H1 (cell line): ENCODE data around the gene DPPA5. TPM values are rescaled to one million over a fixed set of nuclear protein-coding genes. Genes with fewer than 3 reads are reported as not detected.

ENCODE experiments used
- CTCF ChIA-PET: fragments of 300-600 bp; sonication (Branson Sonifier 250); formaldehyde crosslinking; loops from one replicate; lab custom pipeline; 2021; ENCODE audit not compliant: partially characterized antibody; lab: Charles Lee
- POLR2A ChIA-PET: fragments of 300-600 bp; sonication (Branson Sonifier 250); formaldehyde crosslinking; loops from one replicate; lab custom pipeline; 2021; ENCODE audit warnings: inconsistent platforms; ENCODE audit not compliant: partially characterized antibody; lab: Charles Lee
- DNase-seq, 2 experiments: peaks; one replicate each; pipeline versions ENCODE4 v3.0.0 to v3.0.0-alpha.2; 2010 to 2022; ENCODE audit warnings: low spot score in 2 of 2, low read depth in 1 of 2, mixed read lengths in 1 of 2
- FAIRE-seq: peaks from 2 replicates; lab custom pipeline; 2011; peaks lifted over from hg19 to GRCh38; lab: Jason Lieb, UNC
- H2AFZ ChIP-seq: 2 replicates; pipeline ENCODE4 v1.8.1; 2012; ENCODE audit warnings: low read length, inconsistent platforms
- H2AK5ac ChIP-seq: 2 replicates; pipeline ENCODE4 v1.6.1; 2013; ENCODE audit warnings: low read depth, low read length
- H2BK120ac ChIP-seq: replicated peaks from 2 replicates; pipeline ENCODE3; 2013; ENCODE audit warnings: low read depth, low read length, inconsistent platforms
- H2BK12ac ChIP-seq: 2 replicates; pipeline ENCODE4 v1.6.1; 2013; ENCODE audit warnings: low read depth, low read length
- H2BK15ac ChIP-seq: 2 replicates; pipeline ENCODE4 v1.6.1; 2013; ENCODE audit warnings: low read length
- H2BK20ac ChIP-seq: 2 replicates; pipeline ENCODE4 v1.6.1; 2013; ENCODE audit warnings: low read length
- H2BK5ac ChIP-seq: 2 replicates; pipeline ENCODE4 v1.6.1; 2013; ENCODE audit warnings: low read depth, low read length
- H3K14ac ChIP-seq: 2 replicates; pipeline ENCODE4 v1.6.1; 2013; ENCODE audit warnings: inconsistent platforms; ENCODE audit not compliant: insufficient read length
- H3K18ac ChIP-seq: 2 replicates; pipeline ENCODE4 v1.6.1; 2013; ENCODE audit warnings: low read length; ENCODE audit errors: extremely low read depth
- H3K23ac ChIP-seq: 2 replicates; pipeline ENCODE4 v1.6.1; 2013; ENCODE audit warnings: inconsistent platforms; ENCODE audit not compliant: insufficient read length
- H3K23me2 ChIP-seq: 2 replicates; pipeline ENCODE4 v1.6.1; 2013; ENCODE audit warnings: low read depth, low read length
- H3K27ac ChIP-seq: 2 replicates; pipeline ENCODE4 v1.6.1; 2011; ENCODE audit warnings: low read depth, low read length, inconsistent platforms
- H3K27me3 ChIP-seq, 4 experiments: replicated peaks in 1 of 4; 1 replicate in 1 of 4; 2 replicates in 3 of 4; pipeline versions ENCODE4 v1.6.1 to v1.8.1; 2011 to 2013; ENCODE audit warnings: low read length in 3 of 4, mild to moderate bottlenecking in 3 of 4, inconsistent platforms in 2 of 4, mixed read lengths in 2 of 4, moderate library complexity in 1 of 4; ENCODE audit not compliant: control insufficient read depth in 3 of 4, insufficient read depth in 3 of 4; ENCODE audit errors: extremely low read depth in 1 of 4
- H3K36me3 ChIP-seq, 4 experiments: 2 replicates each; pipeline versions ENCODE4 v1.6.1 to v1.8.1; 2011 to 2013; ENCODE audit warnings: mild to moderate bottlenecking in 4 of 4, low read length in 3 of 4, moderate library complexity in 2 of 4, control low read depth in 1 of 4, inconsistent platforms in 1 of 4; ENCODE audit not compliant: insufficient read depth in 4 of 4, control insufficient read depth in 2 of 4
- H3K4ac ChIP-seq: replicated peaks from 2 replicates; pipeline ENCODE3; 2013; ENCODE audit warnings: low read length, low read depth, mixed read lengths, inconsistent platforms; ENCODE audit not compliant: insufficient read length
- H3K4me1 ChIP-seq, 4 experiments: replicated peaks in 1 of 4; 1 replicate in 1 of 4; 2 replicates in 3 of 4; pipeline versions ENCODE4 v1.6.1 to v1.8.1; 2011 to 2013; ENCODE audit warnings: low read length in 3 of 4, inconsistent platforms in 2 of 4, mixed read lengths in 1 of 4; ENCODE audit not compliant: insufficient read depth in 4 of 4, control insufficient read depth in 3 of 4
- H3K4me2 ChIP-seq, 2 experiments: 2 replicates each; pipeline versions ENCODE4 v1.6.1 to v1.8.1; 2011 to 2013; ENCODE audit warnings: low read depth in 2 of 2, low read length in 2 of 2, control low read depth in 1 of 2, inconsistent platforms in 1 of 2, mild to moderate bottlenecking in 1 of 2; ENCODE audit not compliant: insufficient read depth in 1 of 2
- H3K4me3 ChIP-seq, 4 experiments: fragments of 200-600, 300-600 bp in 1 of 4; sonication (generic), shearing (Covaris generic), sonication (Bioruptor Twin) in 1 of 4; 2 replicates each; pipeline versions ENCODE4 v1.5.1 to v1.8.1; 2011 to 2016; ENCODE audit warnings: low read length in 4 of 4, low read depth in 3 of 4, control low read depth in 2 of 4, inconsistent platforms in 2 of 4, mild to moderate bottlenecking in 2 of 4, mixed read lengths in 1 of 4, moderate library complexity in 1 of 4; ENCODE audit not compliant: insufficient read depth in 2 of 4; ENCODE audit errors: extremely low read depth in 1 of 4
- H3K56ac ChIP-seq: replicated peaks from 2 replicates; pipeline ENCODE3; 2013; ENCODE audit warnings: low read depth, mild to moderate bottlenecking, mixed read lengths, low read length, inconsistent platforms; ENCODE audit not compliant: insufficient read length
- H3K79me1 ChIP-seq: 2 replicates; pipeline ENCODE4 v1.6.1; 2013; ENCODE audit warnings: low read depth, low read length, control low read depth
- H3K79me2 ChIP-seq, 2 experiments: 2 replicates each; pipeline versions ENCODE4 v1.6.1 to v1.8.1; 2012 to 2013; ENCODE audit warnings: low read length in 2 of 2, mild to moderate bottlenecking in 2 of 2, inconsistent platforms in 1 of 2; ENCODE audit not compliant: insufficient read depth in 2 of 2, control insufficient read depth in 1 of 2
- H3K9ac ChIP-seq, 4 experiments: replicated peaks in 1 of 4; 1 replicate in 1 of 4; 2 replicates in 3 of 4; pipeline versions ENCODE4 v1.6.1 to v1.8.1; 2011 to 2013; ENCODE audit warnings: low read depth in 3 of 4, low read length in 3 of 4, control low read depth in 2 of 4, mild to moderate bottlenecking in 2 of 4, moderate library complexity in 2 of 4, inconsistent platforms in 1 of 4; ENCODE audit errors: extremely low read depth in 1 of 4
- H3K9me3 ChIP-seq, 2 experiments: 2 replicates each; pipeline versions ENCODE4 v1.6.1 to v1.8.1; 2012 to 2013; ENCODE audit warnings: mild to moderate bottlenecking in 2 of 2, moderate library complexity in 2 of 2, control low read depth in 1 of 2, inconsistent platforms in 1 of 2, low read depth in 1 of 2, low read length in 1 of 2, mixed read lengths in 1 of 2; ENCODE audit not compliant: insufficient read depth in 2 of 2
- H4K20me1 ChIP-seq, 2 experiments: replicated peaks in 1 of 2; 2 replicates each; pipeline versions ENCODE3 to v1.8.1; 2011 to 2013; ENCODE audit warnings: inconsistent platforms in 2 of 2, low read length in 2 of 2, mild to moderate bottlenecking in 1 of 2; ENCODE audit not compliant: insufficient read depth in 2 of 2, control insufficient read depth in 1 of 2
- H4K5ac ChIP-seq: 2 replicates; pipeline ENCODE4 v1.6.1; 2013; ENCODE audit warnings: low read length, low read depth, mixed read lengths, inconsistent platforms; ENCODE audit not compliant: insufficient read length
- H4K8ac ChIP-seq: 2 replicates; pipeline ENCODE4 v1.8.0; 2013; ENCODE audit warnings: mild to moderate bottlenecking, moderate library complexity, low read length, inconsistent platforms; ENCODE audit not compliant: insufficient read depth; ENCODE audit errors: extremely low read depth
- H4K91ac ChIP-seq: replicated peaks from 2 replicates; pipeline ENCODE3; 2013; ENCODE audit warnings: low read length, mixed read lengths, inconsistent platforms; ENCODE audit not compliant: insufficient read length
- CBX5 ChIP-seq: fragments of 300-800, 300-1000 bp; sonication (generic); IDR thresholded peaks from 2 replicates; pipeline ENCODE4 v1.7.1; 2016; ENCODE audit warnings: antibody characterized with exemption, low read length, low read depth
- CBX8 ChIP-seq: fragments of 300-800, 300-1000 bp; sonication (generic); IDR thresholded peaks from 2 replicates; pipeline ENCODE4 v1.7.1; 2016; ENCODE audit warnings: low read depth, low read length, borderline replicate concordance
- CHD2 ChIP-seq: IDR thresholded peaks from 2 replicates; pipeline ENCODE4 v1.6.1; 2012; ENCODE audit warnings: low read length, improper control_type of control experiment
- GABPA ChIP-seq: IDR thresholded peaks from 2 replicates; pipeline ENCODE4 v1.6.1; 2011; ENCODE audit warnings: mild to moderate bottlenecking, low read length, moderate library complexity, borderline replicate concordance; ENCODE audit not compliant: insufficient read depth
- SP2 ChIP-seq: IDR thresholded peaks from 2 replicates; pipeline ENCODE4 v1.6.1; 2012; ENCODE audit warnings: mild to moderate bottlenecking, low read length, inconsistent platforms
- TAF1 ChIP-seq: IDR thresholded peaks from 2 replicates; pipeline ENCODE4 v1.6.1; 2011; ENCODE audit warnings: mild to moderate bottlenecking, low read depth, low read length
- ZNF274 ChIP-seq: IDR thresholded peaks from 2 replicates; pipeline ENCODE4 v1.7.0; 2012; ENCODE audit warnings: low read length, borderline replicate concordance; ENCODE audit errors: extremely low read depth
- polyA plus RNA-seq, 7 experiments: library from polyadenylated mRNA; depleted of rRNA in 3 of 7; stranded (reverse) in 5 of 7; unstranded in 2 of 7; fragments of >200 nt in 5 of 7; fragments of 200-250 nt in 2 of 7; gene quantifications; 1 replicate in 5 of 7; 2 replicates in 1 of 7; 4 replicates in 1 of 7; pipeline versions ENCODE4 v1.2.1 to v1.2.3, GENCODE V29; 2011 to 2013; ENCODE audit warnings: missing spikeins in 2 of 7, mixed read lengths in 2 of 7
- total RNA-seq: library from RNA; stranded (reverse); fragmentation: NEBNext Ultra II Directional; extraction: Animal tissue kit (Norgen Biotek cat#: 25700); gene quantifications from 2 replicates; pipeline ENCODE4 v1.2.1, GENCODE V29; 2021
- TF ChIP-seq, protein P1 (sequence below): IDR thresholded peaks from 2 replicates; pipeline ENCODE4 v1.6.1; 2012; ENCODE audit warnings: inconsistent platforms

DPPA5 gene
- total and polyA plus RNA-seq, 2 of the 8 experiments (the other 6 are each of a cell fraction or from before 2014, with no cell fraction given), result 2.0 to 2.9 TPM

DNA sequence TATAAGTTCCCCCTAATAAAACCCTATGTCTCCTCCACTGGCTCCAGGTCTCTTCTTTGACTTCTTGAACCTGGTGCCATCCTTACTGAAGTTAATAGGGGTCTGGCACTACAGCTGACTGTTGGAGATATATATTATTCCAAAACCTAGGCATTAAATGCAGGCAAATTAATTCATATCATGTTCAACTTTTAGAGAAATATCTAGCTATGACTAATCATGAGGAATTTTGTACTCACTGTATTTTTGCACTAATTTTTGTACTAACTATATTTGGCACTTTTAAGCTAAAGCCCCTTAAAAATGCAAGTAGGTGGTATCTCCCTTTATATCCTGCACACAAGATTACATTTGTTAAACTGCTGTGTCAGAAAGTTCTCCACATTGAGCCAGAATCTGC, 10.9 kb downstream of the DPPA5 start:
- Histone ChIP-seq H2AK5ac (no peak overlapping the region), H3K27ac (no peak overlapping the region), H3K4ac (no peak overlapping the region), H2BK5ac (no peak overlapping the region), H4K20me1 (no peaks in the 10 kb centered on the region), H4K91ac (no peak overlapping the region), H4K5ac (no peak overlapping the region), H3K14ac (no peak overlapping the region), H3K9ac (no peak overlapping the region), H2AFZ (no peak overlapping the region), H3K4me2 (no peak overlapping the region), H2BK120ac (no peak overlapping the region), H2BK20ac (peak overlapping the region; percentile 92; the same call in 1 of the 2 replicates), H3K79me2 (no peaks in the 10 kb centered on the region), H2BK12ac (no peak overlapping the region), H4K8ac (no peak overlapping the region), H3K27me3 (no peaks in the 10 kb centered on the region), H3K18ac (no peak overlapping the region), H3K23me2 (no peaks in the 10 kb centered on the region), H3K4me1 (peaks cover under 1 to 3% (median 2%) of the 10 kb centered on the region in 4 experiments; a peak in 6 of 7 replicates), H2BK15ac (no peak overlapping the region), H3K4me3 (no peak overlapping the region), H3K23ac (no peak overlapping the region), H3K9me3 (no peaks in the 10 kb centered on the region), H3K79me1 (no peaks in the 10 kb centered on the region), H3K56ac (no peak overlapping the region), H3K36me3 (no peaks in the 10 kb centered on the region)
- no peak for FAIRE-seq
- TF ChIP-seq ZNF274 (no peak), TAF1 (no peak), SP2 (no peak), CBX8 (no peak), GABPA (no peak), CBX5 (no peak), CHD2 (no peak)
- TF ChIP-seq, protein P1, sequence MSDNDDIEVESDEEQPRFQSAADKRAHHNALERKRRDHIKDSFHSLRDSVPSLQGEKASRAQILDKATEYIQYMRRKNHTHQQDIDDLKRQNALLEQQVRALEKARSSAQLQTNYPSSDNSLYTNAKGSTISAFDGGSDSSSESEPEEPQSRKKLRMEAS, result no peak
- ChIA-PET CTCF (interaction anchor here (1.4 to 3.0 kb wide), 3 partner anchors 15 to 45 kb away, joined by 5 to 16 read pairs (median 7); no protein-coding TSS in a partner anchor), POLR2A (interaction anchor here (1.1 kb wide), 1 partner anchor 118 kb away, joined by 3 read pairs; the partner anchor contains the start of gene MTO1)
- DNase-seq, result no peak
